GM12801 (cell line): ENCODE results near the gene ACAA1.

Experiments
- TF ChIP-seq, protein P1 (sequence below): IDR thresholded peaks from one replicate; pipeline ENCODE4 v1.5.1; 2011; ENCODE audit warnings: control low read depth; ENCODE audit not compliant: insufficient read length; ENCODE audit errors: extremely low read depth

ACAA1 gene

DNA sequence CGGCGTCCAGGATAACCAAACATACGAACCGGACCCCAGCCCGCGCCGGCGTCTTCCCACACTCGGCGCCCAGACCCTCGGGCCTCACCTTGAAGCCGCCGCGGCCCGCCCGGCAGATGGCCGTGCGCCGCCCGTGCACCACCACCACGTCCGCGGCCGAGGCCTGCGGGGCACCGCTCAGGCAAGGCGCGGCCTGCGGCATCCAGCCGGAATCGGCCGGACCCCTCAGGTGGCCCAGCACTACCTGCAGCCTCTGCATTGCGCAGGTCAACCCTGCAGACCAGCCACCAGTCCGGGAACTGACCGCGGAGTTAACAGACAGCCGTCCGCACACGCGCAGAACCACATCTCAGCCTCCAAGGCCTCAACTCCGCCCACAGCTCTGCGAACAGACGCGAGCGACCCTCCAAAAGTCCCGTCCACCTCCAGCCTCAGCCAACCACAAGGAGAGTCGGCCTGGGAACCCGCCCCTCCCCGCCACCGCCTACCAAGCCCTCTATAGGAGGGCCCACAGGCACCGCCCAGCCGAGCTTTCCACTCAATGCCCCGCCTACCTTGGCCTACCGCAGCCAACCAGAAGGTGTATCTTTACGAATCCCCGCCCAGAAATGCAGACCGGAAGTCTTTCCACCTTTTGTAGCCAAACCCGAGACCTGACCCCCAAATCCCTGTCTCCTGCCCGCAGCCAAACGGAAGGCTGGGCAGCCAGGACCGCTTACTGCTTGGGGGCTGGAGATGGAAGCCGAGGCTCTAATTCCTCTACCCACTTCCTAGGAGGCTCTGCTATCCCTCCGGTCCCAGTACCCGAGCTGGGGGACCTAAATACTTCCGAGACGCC, at the start of gene ACAA1:
ACAA1 (minus strand) TSS at position 351 of the 838 bp plus-strand sequence; CDS start at position 259, 92 bp downstream.
- TF ChIP-seq, protein P1, sequence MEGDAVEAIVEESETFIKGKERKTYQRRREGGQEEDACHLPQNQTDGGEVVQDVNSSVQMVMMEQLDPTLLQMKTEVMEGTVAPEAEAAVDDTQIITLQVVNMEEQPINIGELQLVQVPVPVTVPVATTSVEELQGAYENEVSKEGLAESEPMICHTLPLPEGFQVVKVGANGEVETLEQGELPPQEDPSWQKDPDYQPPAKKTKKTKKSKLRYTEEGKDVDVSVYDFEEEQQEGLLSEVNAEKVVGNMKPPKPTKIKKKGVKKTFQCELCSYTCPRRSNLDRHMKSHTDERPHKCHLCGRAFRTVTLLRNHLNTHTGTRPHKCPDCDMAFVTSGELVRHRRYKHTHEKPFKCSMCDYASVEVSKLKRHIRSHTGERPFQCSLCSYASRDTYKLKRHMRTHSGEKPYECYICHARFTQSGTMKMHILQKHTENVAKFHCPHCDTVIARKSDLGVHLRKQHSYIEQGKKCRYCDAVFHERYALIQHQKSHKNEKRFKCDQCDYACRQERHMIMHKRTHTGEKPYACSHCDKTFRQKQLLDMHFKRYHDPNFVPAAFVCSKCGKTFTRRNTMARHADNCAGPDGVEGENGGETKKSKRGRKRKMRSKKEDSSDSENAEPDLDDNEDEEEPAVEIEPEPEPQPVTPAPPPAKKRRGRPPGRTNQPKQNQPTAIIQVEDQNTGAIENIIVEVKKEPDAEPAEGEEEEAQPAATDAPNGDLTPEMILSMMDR, result no peak

DNA sequence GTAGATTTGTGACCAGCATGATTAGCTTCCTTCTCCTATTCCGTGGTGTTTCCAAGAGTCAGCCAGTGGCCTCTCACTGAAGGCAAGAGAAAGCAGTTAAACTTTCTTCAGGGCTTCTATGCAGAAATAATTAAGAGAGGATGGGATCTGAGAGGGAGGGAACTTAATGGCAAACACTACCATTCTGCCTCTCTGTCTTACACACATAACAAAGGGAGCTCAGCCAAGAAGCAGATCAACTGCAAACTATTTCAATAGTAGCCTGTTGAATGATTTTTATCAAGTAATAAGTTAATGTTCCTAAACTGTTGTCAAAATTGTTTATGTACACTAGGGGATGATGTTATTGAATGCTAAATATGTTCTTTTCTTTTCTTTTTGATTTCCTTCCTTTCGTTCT, 40.3 kb upstream of the ACAA1 start:
- TF ChIP-seq, protein P1, result no peak

DNA sequence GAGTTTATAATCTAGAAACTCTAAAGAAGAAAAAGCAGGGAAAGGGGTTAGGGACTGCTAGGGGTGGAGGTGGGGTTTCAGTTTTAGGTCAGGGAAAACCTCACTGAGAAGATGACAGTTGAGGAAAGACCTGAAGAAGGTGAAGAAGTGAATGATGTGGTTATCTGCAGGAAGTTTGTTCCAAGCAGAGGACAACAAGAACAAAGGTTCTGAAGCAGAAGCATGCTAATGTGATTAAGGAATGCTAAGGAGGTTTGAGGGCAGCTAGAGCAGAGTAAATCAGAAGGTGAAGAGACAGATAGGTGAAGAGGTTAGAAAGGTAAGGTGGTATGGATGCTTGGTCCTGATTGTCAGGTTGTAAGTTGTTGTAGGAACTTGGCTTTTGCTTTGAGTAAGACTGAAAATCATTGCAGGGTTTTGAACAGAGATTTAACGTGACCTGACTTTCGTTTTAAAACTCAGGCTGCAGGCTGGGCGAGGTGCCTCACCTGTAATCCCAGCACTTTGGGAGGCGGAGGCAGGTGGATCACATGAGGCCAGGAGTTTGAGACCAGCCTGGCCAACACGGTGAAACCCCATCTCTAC, 37.0 kb upstream of the ACAA1 start:
- TF ChIP-seq, protein P1, result no peak

GRCh38 chr3:38171622-38172021, 34.7 kb upstream of the ACAA1 start:
- TF ChIP-seq, protein P1, result no peak

- TF ChIP-seq, protein P1, result no peak
Measured at GRCh38 chr3:38170722-38171121, 33.8 kb upstream of the ACAA1 start.

DNA sequence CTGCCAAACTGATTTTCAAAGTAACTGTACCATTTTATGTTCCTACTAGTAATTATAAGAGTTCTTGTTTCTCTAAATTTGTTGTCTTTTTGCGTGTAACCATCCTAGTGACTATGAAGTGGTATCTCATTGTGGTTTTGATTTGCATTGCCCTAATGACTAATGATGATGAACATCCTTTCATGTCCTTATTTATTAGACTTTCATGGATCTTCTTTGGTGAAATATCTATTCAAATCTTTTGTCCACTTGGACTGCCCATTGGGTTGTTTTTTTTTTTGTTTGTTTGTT, 32.0 kb upstream of the ACAA1 start:
- TF ChIP-seq, protein P1, result no peak

DNA sequence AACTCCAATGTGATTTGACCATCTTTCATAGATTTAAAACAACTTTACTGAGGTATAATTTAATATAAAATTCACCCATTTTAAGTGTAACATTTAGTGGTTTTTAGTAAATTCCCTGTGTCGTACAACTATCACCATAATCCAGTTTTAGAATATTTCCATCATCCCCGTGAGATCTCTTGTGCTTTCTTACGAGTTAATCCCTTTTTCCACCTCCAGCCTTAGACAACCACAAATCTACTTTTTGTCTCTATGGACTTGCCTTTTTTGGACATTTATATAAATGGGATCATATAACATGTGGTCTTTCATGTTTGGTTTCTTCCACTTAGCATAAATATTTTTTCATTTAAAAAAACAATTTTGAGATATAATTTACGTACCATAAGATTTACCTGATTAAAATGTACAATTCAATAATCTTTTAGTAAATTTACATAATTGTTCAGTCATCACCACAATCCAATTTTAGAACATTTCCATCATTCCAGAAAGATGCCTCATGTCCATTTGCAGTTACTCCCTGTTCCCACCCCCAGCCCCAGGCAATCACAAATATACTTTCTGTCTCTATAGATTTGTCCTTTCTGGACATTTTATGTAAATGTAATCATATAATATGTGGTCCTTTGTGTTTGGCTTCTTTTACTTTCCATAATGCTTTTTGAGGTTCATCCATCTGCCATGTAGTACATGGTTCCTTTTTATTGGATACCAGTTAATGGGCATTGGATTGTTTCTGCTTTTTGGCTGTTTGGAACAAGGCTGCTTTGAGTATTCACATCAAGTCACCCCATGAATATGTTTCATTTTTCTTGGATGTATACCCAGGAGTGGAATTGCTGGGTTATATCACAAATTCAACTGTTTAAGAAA, 31.5 kb upstream of the ACAA1 start:
- TF ChIP-seq, protein P1, result no peak
